Esophagus mucosa (tissue), 1 donor: ENCODE data around the gene PCDHGA2. TPM values are rescaled to one million over a fixed set of nuclear protein-coding genes. Genes with fewer than 3 reads are reported as not detected.
"Not testable (repeated sequence)": the region's sequence is repeated elsewhere in the genome, so short reads cannot be mapped to it uniquely, and the experiment has no call there.

Source experiments
- ATAC-seq: fragments of 200-7000 bp; cut with Tn5 transposase; one replicate; pipeline ENCODE4 v1.9.1; 2020
- total RNA-seq: library from RNA; stranded (reverse); gene quantifications from one replicate; pipeline ENCODE4 v1.2.4, GENCODE V29; 2023
- donor health status: DM: yes; HTN: yes; CAD: no.

PCDHGA2 gene
- 0.68 TPM for total RNA-seq

GRCh38 chr5:141338538-141339306 lies at the start of gene PCDHGA2:
Gene PCDHGA2, plus strand, starts transcription at chr5:141338760.
- ATAC-seq: no peak

DNA sequence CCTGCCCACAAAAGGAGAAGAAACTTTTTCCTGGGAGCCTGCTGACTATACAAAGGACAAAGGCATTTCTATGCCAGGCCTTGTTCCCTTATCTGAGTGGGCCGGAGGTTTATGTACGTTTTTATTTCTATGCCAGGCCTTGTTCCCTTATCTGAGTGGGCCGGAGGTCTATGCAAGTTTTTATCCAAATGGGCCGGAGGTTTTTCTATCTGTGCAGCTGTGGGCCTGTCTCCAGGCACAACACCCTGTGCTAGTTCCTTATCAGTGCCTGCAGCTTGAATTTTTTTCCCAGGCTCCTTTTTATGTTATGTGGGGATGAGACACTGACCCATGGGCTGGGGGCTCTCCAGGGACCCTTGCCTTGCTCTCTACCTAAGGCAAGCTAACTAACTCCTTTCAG lies 40.2 kb upstream of the PCDHGA2 start:
- no peak for ATAC-seq

- ATAC-seq: no peak
Observed at GRCh38 chr5:141303756-141304155, 34.8 kb upstream of the PCDHGA2 start, which contains the start of gene SLC25A2. Gene SLC25A2, minus strand, starts transcription at chr5:141304049. Its CDS starts 184 bp downstream, at chr5:141303865.

DNA sequence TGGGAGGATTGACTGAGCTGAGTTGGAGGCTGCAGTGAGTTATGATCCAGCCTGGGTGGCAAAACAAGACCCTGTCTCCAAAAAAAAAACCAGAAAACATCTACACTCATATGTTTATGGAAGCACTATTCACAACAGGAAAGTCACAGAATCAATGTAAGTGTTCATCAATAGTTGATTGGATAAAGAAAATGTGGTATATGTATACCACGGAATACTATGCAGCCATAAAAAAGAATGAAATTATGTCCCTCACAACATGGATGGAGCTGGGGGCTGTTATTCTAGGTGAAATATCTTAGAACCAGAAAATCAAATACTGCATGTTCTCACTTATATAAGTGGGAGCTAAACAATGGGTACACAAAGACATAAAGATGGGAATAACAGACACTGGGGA lies 31.9 kb upstream of the PCDHGA2 start:
- no peak for ATAC-seq

DNA sequence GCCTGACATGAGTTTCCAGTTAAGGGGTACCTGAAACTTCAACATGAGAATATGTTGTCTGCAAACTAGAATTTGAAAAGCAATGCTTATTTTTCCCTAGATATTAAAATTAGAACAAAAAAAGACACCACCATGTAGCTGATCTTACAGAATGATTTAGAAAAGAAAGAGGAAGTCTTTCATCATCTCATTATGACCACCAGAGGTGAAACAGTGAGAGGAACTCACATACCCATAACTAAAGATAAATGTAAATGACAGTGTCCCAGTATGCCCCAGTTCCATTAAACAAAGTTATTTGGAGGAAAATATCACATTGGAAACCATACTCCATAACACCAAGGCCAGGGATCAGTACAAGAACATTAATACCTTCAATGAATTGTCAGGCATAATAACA lies 24.8 kb upstream of the PCDHGA2 start:
- ATAC-seq: no peak

- not testable (repeated sequence) for ATAC-seq
Observed at GRCh38 chr5:141316963-141317362, 21.6 kb upstream of the PCDHGA2 start.

GRCh38 chr5:141319202-141319601 lies 19.4 kb upstream of the PCDHGA2 start:
- ATAC-seq: no peak

GRCh38 chr5:141319699-141320098 lies 18.9 kb upstream of the PCDHGA2 start:
- ATAC-seq: no peak

- ATAC-seq: peak; percentile 99
Observed at GRCh38 chr5:141320225-141321169, 18.1 kb upstream of the PCDHGA2 start, which contains the start of gene TAF7. Gene TAF7, minus strand, starts transcription at chr5:141320784. Its CDS starts 740 bp downstream, at chr5:141320044.

DNA sequence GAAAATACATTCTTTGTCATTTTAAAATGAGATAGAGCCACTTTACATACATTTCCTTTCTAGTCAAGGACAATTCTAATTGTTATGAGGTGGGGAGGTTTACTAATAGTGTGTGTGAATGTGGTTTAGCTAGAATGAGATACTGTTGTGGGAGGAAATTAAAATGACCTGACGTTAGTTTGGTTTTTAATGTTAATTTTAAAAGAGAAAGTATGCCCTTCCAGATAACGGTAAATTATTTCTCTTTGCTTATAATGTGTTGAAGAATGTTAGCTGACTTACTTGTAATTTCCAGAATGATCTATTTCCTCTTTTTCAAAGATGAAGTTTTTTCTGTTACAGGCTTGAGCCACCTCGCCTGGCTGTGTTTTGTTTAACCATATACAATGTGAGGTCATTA lies 16.3 kb upstream of the PCDHGA2 start:
- no peak for ATAC-seq

- peak; percentile 78 for ATAC-seq
Observed at GRCh38 chr5:141326088-141326854, 12.3 kb upstream of the PCDHGA2 start.

DNA sequence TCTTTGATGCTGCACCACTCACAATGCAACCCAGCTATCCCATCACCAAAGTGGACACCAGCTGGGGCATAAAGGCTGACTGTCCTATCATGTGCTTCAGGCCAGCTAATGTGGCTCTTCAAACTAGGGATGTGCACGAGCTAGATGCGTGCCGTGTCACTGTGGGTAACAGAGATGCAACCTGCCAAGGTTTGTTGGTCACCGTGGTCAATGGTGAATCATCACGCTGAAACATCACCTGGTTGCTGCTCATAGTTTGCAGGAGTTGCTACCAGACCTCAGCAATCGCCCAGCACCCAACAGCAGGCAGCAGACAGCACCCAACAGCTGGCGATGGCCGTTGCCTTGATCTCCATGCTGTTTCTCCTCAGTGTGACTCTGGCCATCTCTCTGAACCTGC lies 10.3 kb upstream of the PCDHGA2 start:
- no peak for ATAC-seq

DNA sequence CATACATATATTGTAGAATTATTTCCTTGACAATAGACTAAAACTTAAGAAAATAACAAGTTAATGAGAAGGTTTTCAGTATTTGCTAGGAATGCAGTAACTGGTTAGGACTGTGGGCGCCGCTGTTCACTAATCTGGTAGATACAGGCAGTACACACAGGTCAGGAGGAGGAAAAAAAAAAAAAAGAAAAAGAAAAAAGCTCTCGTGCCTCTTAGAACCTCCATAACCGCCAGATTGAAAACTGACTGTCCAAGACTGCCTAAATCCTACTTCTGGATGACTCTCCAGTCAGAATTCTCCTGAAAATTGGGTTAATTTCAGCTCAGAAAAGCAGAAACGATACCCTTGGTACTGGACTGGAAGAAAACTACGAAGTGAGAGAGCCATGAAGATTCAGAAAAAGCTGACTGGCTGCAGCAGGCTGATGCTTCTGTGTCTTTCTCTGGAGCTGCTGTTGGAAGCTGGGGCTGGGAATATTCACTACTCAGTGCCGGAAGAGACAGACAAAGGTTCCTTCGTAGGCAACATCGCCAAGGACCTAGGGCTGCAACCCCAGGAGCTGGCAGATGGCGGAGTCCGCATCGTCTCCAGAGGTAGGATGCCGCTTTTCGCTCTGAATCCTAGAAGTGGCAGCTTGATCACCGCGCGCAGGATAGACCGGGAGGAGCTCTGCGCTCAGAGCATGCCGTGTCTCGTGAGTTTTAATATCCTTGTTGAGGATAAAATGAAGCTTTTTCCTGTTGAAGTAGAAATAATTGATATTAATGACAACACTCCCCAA lies 8.1 kb upstream of the PCDHGA2 start, which contains the start of gene PCDHGA1:
TSS of gene PCDHGA1 (plus strand) at position 216 of the 782 bp plus-strand sequence.
- ATAC-seq: no peak

GRCh38 chr5:141332571-141332970 lies 6.0 kb upstream of the PCDHGA2 start:
- ATAC-seq: not testable (repeated sequence)

DNA sequence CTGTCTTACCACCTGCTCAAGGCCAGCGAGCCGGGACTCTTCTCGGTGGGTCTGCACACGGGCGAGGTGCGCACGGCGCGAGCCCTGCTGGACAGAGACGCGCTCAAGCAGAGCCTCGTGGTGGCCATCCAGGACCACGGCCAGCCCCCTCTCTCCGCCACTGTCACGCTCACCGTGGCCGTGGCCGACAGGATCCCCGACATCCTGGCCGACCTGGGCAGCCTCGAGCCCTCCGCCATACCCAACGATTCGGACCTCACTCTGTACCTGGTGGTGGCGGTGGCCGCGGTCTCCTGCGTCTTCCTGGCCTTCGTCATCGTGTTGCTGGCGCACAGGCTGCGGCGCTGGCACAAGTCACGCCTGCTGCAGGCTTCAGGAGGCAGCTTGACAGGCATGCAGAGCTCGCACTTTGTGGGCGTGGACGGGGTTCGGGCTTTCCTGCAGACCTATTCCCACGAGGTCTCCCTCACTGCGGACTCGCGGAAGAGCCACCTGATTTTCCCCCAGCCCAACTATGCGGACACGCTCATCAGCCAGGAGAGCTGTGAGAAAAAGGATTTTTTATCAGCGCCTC lies 2.3 kb downstream of the PCDHGA2 start:
- not testable (repeated sequence) for ATAC-seq

- ATAC-seq: no peak
Observed at GRCh38 chr5:141342773-141343172, 4.2 kb downstream of the PCDHGA2 start.

- ATAC-seq: no peak
Observed at GRCh38 chr5:141343242-141343952, 4.8 kb downstream of the PCDHGA2 start, which contains the start of gene PCDHGA3. Gene PCDHGA3, plus strand, starts transcription at chr5:141343829. Its CDS starts 205 bp downstream, at chr5:141344034.

DNA sequence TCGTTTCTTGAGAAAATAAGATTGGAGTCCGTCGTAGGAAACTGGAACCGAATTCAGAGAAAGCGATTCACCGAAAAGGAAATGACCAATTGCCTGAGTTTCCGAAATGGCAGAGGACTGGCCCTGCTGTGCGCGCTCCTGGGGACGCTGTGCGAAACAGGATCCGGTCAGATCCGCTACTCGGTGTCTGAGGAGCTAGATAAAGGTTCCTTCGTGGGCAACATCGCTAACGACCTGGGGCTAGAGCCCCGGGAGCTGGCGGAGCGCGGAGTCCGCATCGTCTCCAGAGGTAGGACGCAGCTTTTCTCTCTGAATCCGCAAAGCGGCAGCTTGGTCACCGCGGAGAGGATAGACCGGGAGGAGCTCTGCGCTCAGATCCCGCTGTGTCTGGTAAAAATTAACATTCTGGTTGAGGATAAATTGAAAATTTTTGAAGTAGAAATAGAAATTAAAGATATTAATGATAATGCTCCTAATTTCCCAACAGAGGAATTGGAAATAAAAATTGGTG lies 5.4 kb downstream of the PCDHGA2 start:
- no peak for ATAC-seq

DNA sequence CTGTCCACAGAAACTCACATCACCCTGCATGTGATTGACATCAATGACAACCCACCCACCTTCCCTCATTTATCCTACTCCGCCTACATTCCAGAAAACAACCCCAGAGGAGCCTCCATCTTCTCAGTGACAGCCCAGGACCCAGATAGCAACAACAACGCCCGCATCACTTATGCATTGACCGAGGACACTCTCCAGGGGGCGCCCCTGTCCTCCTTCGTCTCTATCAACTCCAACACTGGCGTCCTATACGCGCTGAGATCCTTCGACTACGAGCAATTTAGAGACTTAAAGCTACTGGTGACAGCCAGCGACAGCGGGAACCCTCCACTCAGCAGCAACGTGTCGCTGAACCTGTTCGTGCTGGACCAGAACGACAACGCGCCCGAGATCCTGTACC lies 6.8 kb downstream of the PCDHGA2 start:
- ATAC-seq: no peak

- not testable (repeated sequence) for ATAC-seq
Observed at GRCh38 chr5:141346017-141346416, 7.5 kb downstream of the PCDHGA2 start.
